Activated CD8-positive, alpha-beta T cell treated with anti-CD3 and anti-CD28 coated beads, Interleukin-2, amount 10 ng/mL, durations not matched to agents 7 days and 5 days (primary cell): ENCODE results near the gene SRP68. TPM values are rescaled to one million over a fixed set of nuclear protein-coding genes. Genes with fewer than 3 reads are reported as not detected.
A peak's percentile ranks its signal among the peaks of the same experiment; 100 is the strongest.

ENCODE experiments used
- ATAC-seq: fragments of 150-1000 bp; cut with Tn5 transposase; one replicate; pipeline ENCODE4 v1.10.0; 2021; ENCODE audit warnings: moderate library complexity
- CTCF ChIA-PET: fragments of 350-600 bp; sonication (Branson Sonifier 250); formaldehyde crosslinking; loops from one replicate; lab custom pipeline; 2021; ENCODE audit warnings: antibody characterized with exemption; lab: Charles Lee
- POLR2A ChIA-PET: fragments of 350-600 bp; sonication (Branson Sonifier 250); formaldehyde crosslinking; loops from one replicate; lab custom pipeline; 2021; ENCODE audit warnings: antibody characterized with exemption; lab: Charles Lee
- DNase-seq: peaks from one replicate; pipeline ENCODE4 v3.0.0-alpha.2; 2020
- H3K27ac Mint-ChIP-seq: one replicate; pipeline ENCODE4 v1.8.0; 2021; ENCODE audit warnings: mild to moderate bottlenecking, mixed read lengths
- H3K27me3 Mint-ChIP-seq: one replicate; pipeline ENCODE4 v1.8.0; 2021; ENCODE audit warnings: low read depth, mixed read lengths
- H3K36me3 Mint-ChIP-seq: one replicate; pipeline ENCODE4 v1.8.0; 2021; ENCODE audit warnings: low read depth, mixed read lengths
- H3K4me1 Mint-ChIP-seq: one replicate; pipeline ENCODE4 v1.8.0; 2021; ENCODE audit warnings: low read depth, mixed read lengths
- H3K4me3 Mint-ChIP-seq: one replicate; pipeline ENCODE4 v1.8.0; 2021; ENCODE audit warnings: mild to moderate bottlenecking, mixed read lengths
- H3K9me3 Mint-ChIP-seq: one replicate; pipeline ENCODE4 v1.8.0; 2022; ENCODE audit warnings: mixed read lengths; ENCODE audit not compliant: insufficient read depth
- total RNA-seq, 2 experiments: library from RNA; stranded (reverse); gene quantifications; one replicate each; pipeline ENCODE4 v1.2.3, GENCODE V29; 2021

Gene SRP68
- total RNA-seq, 2 experiments from 2014 or later: 85.1 to 86.0 TPM

- DNase-seq (no peak), ATAC-seq (no peak)
- ChIA-PET POLR2A (no interaction called here), CTCF (interaction anchor here (1.1 kb wide), 1 partner anchor 10 kb away, joined by 3 read pairs; no protein-coding TSS in a partner anchor)
- Mint-ChIP-seq H3K4me3 (no peak overlapping the region), H3K9me3 (no peaks in the 10 kb centered on the region), H3K27ac (no peak overlapping the region), H3K36me3 (no peaks in the 10 kb centered on the region), H3K27me3 (no peaks in the 10 kb centered on the region), H3K4me1 (peaks cover 7% of the 10 kb centered on the region)
Observed at GRCh38 chr17:76023900-76024237, 48.4 kb downstream of the SRP68 start.

- no peaks in the 10 kb centered on the region for H3K27me3 Mint-ChIP-seq
- H3K27ac Mint-ChIP-seq: no peak overlapping the region
- ATAC-seq: no peak
- H3K4me3 Mint-ChIP-seq: no peak overlapping the region
- no peaks in the 10 kb centered on the region for H3K36me3 Mint-ChIP-seq
- no peaks in the 10 kb centered on the region for H3K9me3 Mint-ChIP-seq
- ChIA-PET CTCF (interaction anchor here (1.1 kb wide), 1 partner anchor 9 kb away, joined by 3 read pairs; no protein-coding TSS in a partner anchor), POLR2A (no interaction called here)
- peaks cover 1% of the 10 kb centered on the region for H3K4me1 Mint-ChIP-seq
- no peak for DNase-seq
Observed at GRCh38 chr17:76022973-76023899, 49.1 kb downstream of the SRP68 start.

GRCh38 chr17:76022285-76022684 is 50.0 kb downstream of the SRP68 start:
- DNase-seq (no peak), ATAC-seq (no peak)
- POLR2A ChIA-PET: no interaction called here
- H3K27me3 Mint-ChIP-seq: no peaks in the 10 kb centered on the region
- H3K27ac Mint-ChIP-seq: no peak overlapping the region
- CTCF ChIA-PET: no interaction called here
- H3K9me3 Mint-ChIP-seq: no peaks in the 10 kb centered on the region
- H3K4me3 Mint-ChIP-seq: no peak overlapping the region
- no peaks in the 10 kb centered on the region for H3K36me3 Mint-ChIP-seq
- no peaks in the 10 kb centered on the region for H3K4me1 Mint-ChIP-seq

- H3K9me3 Mint-ChIP-seq: no peaks in the 10 kb centered on the region
- POLR2A ChIA-PET: interaction anchor here (2.3 kb wide), 1 partner anchor 10 kb away, joined by 15 read pairs; no protein-coding TSS in a partner anchor
Observed at GRCh38 chr17:76019833-76020467, 52.4 kb downstream of the SRP68 start.

GRCh38 chr17:76018801-76019200 is 53.5 kb downstream of the SRP68 start:
- ATAC-seq: no peak
- Mint-ChIP-seq H3K36me3 (no peaks in the 10 kb centered on the region), H3K27me3 (no peaks in the 10 kb centered on the region), H3K4me1 (peaks cover 8% of the 10 kb centered on the region), H3K27ac (no peak overlapping the region), H3K9me3 (no peaks in the 10 kb centered on the region), H3K4me3 (no peak overlapping the region)
- ChIA-PET POLR2A (interaction anchor here (2.3 kb wide), 1 partner anchor 11 kb away, joined by 15 read pairs; no protein-coding TSS in a partner anchor), CTCF (interaction anchor here (1.5 to 2.3 kb wide), 4 partner anchors 8 to 379 kb away, joined by 6 to 13 read pairs (median 10); no protein-coding TSS in a partner anchor)
- no peak for DNase-seq

More at GRCh38 chr17:76019833-76020467, 52.4 kb downstream of the SRP68 start:
- CTCF ChIA-PET: interaction anchor here (0.7 to 2.3 kb wide), 13 partner anchors 9 to 387 kb away, joined by 3 to 13 read pairs (median 4); partner anchors contain the start of genes CDK3 and SMIM5
- no peaks in the 10 kb centered on the region for H3K27me3 Mint-ChIP-seq
- ATAC-seq (no peak), DNase-seq (no peak)
- no peak overlapping the region for H3K4me3 Mint-ChIP-seq
- H3K36me3 Mint-ChIP-seq: no peaks in the 10 kb centered on the region
- no peak overlapping the region for H3K27ac Mint-ChIP-seq
- H3K4me1 Mint-ChIP-seq: peaks cover 2% of the 10 kb centered on the region

GRCh38 chr17:76018340-76018680 is 54.0 kb downstream of the SRP68 start:
- H3K36me3 Mint-ChIP-seq: no peaks in the 10 kb centered on the region
- H3K27me3 Mint-ChIP-seq: no peaks in the 10 kb centered on the region
- no peak for DNase-seq
- ChIA-PET CTCF (interaction anchor here (2.3 kb wide), 1 partner anchor 380 kb away, joined by 6 read pairs; no protein-coding TSS in a partner anchor), POLR2A (interaction anchor here (2.3 kb wide), 1 partner anchor 11 kb away, joined by 15 read pairs; no protein-coding TSS in a partner anchor)
- no peak overlapping the region for H3K4me3 Mint-ChIP-seq
- H3K9me3 Mint-ChIP-seq: no peaks in the 10 kb centered on the region
- H3K4me1 Mint-ChIP-seq: peaks cover 8% of the 10 kb centered on the region
- ATAC-seq: no peak
- no peak overlapping the region for H3K27ac Mint-ChIP-seq

GRCh38 chr17:76017481-76018339 is 54.6 kb downstream of the SRP68 start:
- H3K9me3 Mint-ChIP-seq: no peaks in the 10 kb centered on the region
- ChIA-PET CTCF (interaction anchor here (1.0 to 1.1 kb wide), 2 partner anchors 13 to 36 kb away, joined by 3 read pairs; no protein-coding TSS in a partner anchor), POLR2A (interaction anchor here (2.3 kb wide), 1 partner anchor 12 kb away, joined by 15 read pairs; no protein-coding TSS in a partner anchor)
- peaks cover 8% of the 10 kb centered on the region for H3K4me1 Mint-ChIP-seq
- no peak overlapping the region for H3K4me3 Mint-ChIP-seq
- no peak for DNase-seq
- no peaks in the 10 kb centered on the region for H3K27me3 Mint-ChIP-seq
- no peak overlapping the region for H3K27ac Mint-ChIP-seq
- H3K36me3 Mint-ChIP-seq: no peaks in the 10 kb centered on the region
- no peak for ATAC-seq

GRCh38 chr17:76014925-76015261 is 57.4 kb downstream of the SRP68 start:
- CTCF ChIA-PET: interaction anchor here (0.6 to 5.6 kb wide), 52 partner anchors 9 to 487 kb away, joined by 3 to 122 read pairs (median 7); partner anchors contain the start of genes ACOX1, CDK3, EXOC7 and GALR2
- no peak overlapping the region for H3K4me3 Mint-ChIP-seq
- H3K27me3 Mint-ChIP-seq: no peaks in the 10 kb centered on the region
- H3K9me3 Mint-ChIP-seq: no peaks in the 10 kb centered on the region
- ATAC-seq (no peak), DNase-seq (no peak)
- H3K36me3 Mint-ChIP-seq: no peaks in the 10 kb centered on the region
- H3K27ac Mint-ChIP-seq: no peak overlapping the region
- POLR2A ChIA-PET: interaction anchor here (0.7 to 1.4 kb wide), 2 partner anchors 15 to 65 kb away, joined by 3 to 8 read pairs; no protein-coding TSS in a partner anchor
- peaks cover 8% of the 10 kb centered on the region for H3K4me1 Mint-ChIP-seq

- Mint-ChIP-seq H3K27ac (no peak overlapping the region), H3K4me3 (no peak overlapping the region), H3K9me3 (no peaks in the 10 kb centered on the region), H3K27me3 (no peaks in the 10 kb centered on the region), H3K36me3 (no peaks in the 10 kb centered on the region), H3K4me1 (peaks cover 8% of the 10 kb centered on the region)
- DNase-seq (peak; percentile 84), ATAC-seq (peak; percentile 99)
- CTCF ChIA-PET: interaction anchor here (0.6 to 5.6 kb wide), 62 partner anchors 9 to 610 kb away, joined by 3 to 122 read pairs (median 6); partner anchors contain the start of genes ACOX1, CDK3, EXOC7 and GALR2
- POLR2A ChIA-PET: interaction anchor here (0.7 to 1.4 kb wide), 5 partner anchors 15 to 265 kb away, joined by 3 to 8 read pairs (median 3); partner anchors contain the start of gene EXOC7
Observed at GRCh38 chr17:76014100-76014924, 58.0 kb downstream of the SRP68 start.

- H3K36me3 Mint-ChIP-seq: no peaks in the 10 kb centered on the region
- no peak overlapping the region for H3K27ac Mint-ChIP-seq
- peaks cover 8% of the 10 kb centered on the region for H3K4me1 Mint-ChIP-seq
- no peaks in the 10 kb centered on the region for H3K27me3 Mint-ChIP-seq
- no peak overlapping the region for H3K4me3 Mint-ChIP-seq
- ChIA-PET CTCF (interaction anchor here (1.0 to 5.6 kb wide), 52 partner anchors 10 to 385 kb away, joined by 3 to 122 read pairs (median 6); partner anchors contain the start of genes ACOX1, CDK3, EXOC7 and GALR2), POLR2A (interaction anchor here (0.6 to 1.4 kb wide), 3 partner anchors 16 to 719 kb away, joined by 3 to 8 read pairs (median 3); no protein-coding TSS in a partner anchor)
- no peaks in the 10 kb centered on the region for H3K9me3 Mint-ChIP-seq
- ATAC-seq (no peak), DNase-seq (no peak)
Observed at GRCh38 chr17:76013377-76013932, 58.9 kb downstream of the SRP68 start.
